ENCODE measurements around the gene PKP2.

- TF ChIP-seq POLR2AphosphoS5 (IDR thresholded peaks at IDR 0.05; ENCODE audit: low read depth) (no peak), SPI1 (IDR thresholded peaks at IDR 0.05; ENCODE audit: borderline replicate concordance, low read depth) (no peak), CTCF (IDR thresholded peaks at IDR 0.05; ENCODE audit: insufficient read depth, low read length) (no peak), GABPA (IDR thresholded peaks at IDR 0.05; ENCODE audit: low read depth) (no peak), REST (IDR thresholded peaks at IDR 0.05; ENCODE audit: insufficient replicate concordance, low read depth) (no peak)
Measured at GRCh38 chr12:32903318-32903717, 6.7 kb upstream of the PKP2 start.
